B cell (primary cell): Measurements from ENCODE around the gene ARMC9. TPM values are rescaled to one million over a fixed set of nuclear protein-coding genes. Genes with fewer than 3 reads are reported as not detected.

ENCODE experiments used
- ATAC-seq: fragments of 200-7000 bp; cut with Tn5 transposase; one replicate; pipeline ENCODE4 v1.10.0; 2021; ENCODE audit warnings: low read depth, mild to moderate bottlenecking, moderate number of reproducible peaks, moderate library complexity
- CTCF ChIA-PET: fragments of 350-600 bp; sonication (Branson Sonifier 250); formaldehyde crosslinking; loops from one replicate; lab custom pipeline; 2021; ENCODE audit warnings: antibody characterized with exemption, inconsistent platforms; lab: Charles Lee
- POLR2A ChIA-PET: fragments of 350-600 bp; sonication (Branson Sonifier 250); formaldehyde crosslinking; loops from one replicate; lab custom pipeline; 2021; ENCODE audit warnings: antibody characterized with exemption; lab: Charles Lee
- DNase-seq: peaks from one replicate; pipeline ENCODE4 v3.0.0; 2013
- H2AFZ ChIP-seq: 2 replicates; pipeline ENCODE4 v1.6.1; 2012; ENCODE audit warnings: mild to moderate bottlenecking, low read depth, low read length; ENCODE audit not compliant: insufficient read depth, poor library complexity, severe bottlenecking
- H3K27ac ChIP-seq, 2 donors: 1 replicate in 1 of 2; 2 replicates in 1 of 2; pipeline ENCODE4 v1.5.1; 2012 to 2013; ENCODE audit warnings: low read length in 2 of 2, mild to moderate bottlenecking in 2 of 2, moderate library complexity in 1 of 2
- H3K27me3 ChIP-seq, 4 experiments: fragments of 200-600 bp in 1 of 4; sonication (generic) in 1 of 4; replicated peaks in 1 of 4; 1 replicate in 2 of 4; 2 replicates in 2 of 4; pipeline versions ENCODE4 v1.6.1 to v1.7.0; 2013 to 2016; ENCODE audit warnings: low read length in 3 of 4, mild to moderate bottlenecking in 2 of 4, mixed read lengths in 1 of 4, moderate library complexity in 1 of 4; ENCODE audit not compliant: insufficient read depth in 4 of 4, control insufficient read depth in 3 of 4; ENCODE audit errors: control extremely low read depth in 1 of 4
- H3K36me3 ChIP-seq, 2 experiments: replicated peaks in 1 of 2; 1 replicate in 1 of 2; 2 replicates in 1 of 2; pipeline versions ENCODE4 v1.6.1 to v1.7.1; 2013; ENCODE audit warnings: low read length in 1 of 2; ENCODE audit not compliant: insufficient read depth in 2 of 2, control insufficient read depth in 1 of 2; ENCODE audit errors: control extremely low read depth in 1 of 2, extremely low read depth in 1 of 2
- H3K4me1 ChIP-seq, 2 donors: fragments of 200-600 bp in 1 of 2; sonication (generic) in 1 of 2; 1 replicate in 1 of 2; 2 replicates in 1 of 2; pipeline versions ENCODE4 v1.5.1 to v1.6.1; 2013 to 2017; ENCODE audit warnings: low read length in 2 of 2; ENCODE audit not compliant: control insufficient read depth in 2 of 2, insufficient read depth in 2 of 2
- H3K4me2 ChIP-seq: replicated peaks from 2 replicates; pipeline ENCODE3; 2012; ENCODE audit warnings: mild to moderate bottlenecking, low read depth, low read length; ENCODE audit not compliant: poor library complexity, severe bottlenecking
- H3K4me3 ChIP-seq, 5 experiments: fragments of 200-600 bp in 1 of 5; sonication (generic) in 1 of 5; 1 replicate in 3 of 5; 2 replicates in 2 of 5; pipeline versions ENCODE4 v1.5.1 to v1.7.0; 2011 to 2016; ENCODE audit warnings: low read length in 4 of 5, mild to moderate bottlenecking in 4 of 5, low read depth in 2 of 5, control low read depth in 1 of 5, moderate library complexity in 1 of 5; ENCODE audit not compliant: insufficient read depth in 1 of 5; ENCODE audit errors: control extremely low read depth in 1 of 5, extremely low read depth in 1 of 5
- H3K79me2 ChIP-seq: fragments of 200-600 bp; sonication (generic); one replicate; pipeline ENCODE4 v1.6.0; 2016; ENCODE audit warnings: low read length; ENCODE audit not compliant: control insufficient read depth, insufficient read depth
- H3K9ac ChIP-seq: fragments of 200-600 bp; sonication (generic); 2 replicates; pipeline ENCODE4 v1.6.1; 2017; ENCODE audit warnings: mild to moderate bottlenecking, low read length, moderate library complexity
- H3K9me3 ChIP-seq, 3 donors: one replicate each; pipeline versions ENCODE4 v1.6.1 to v1.7.1; 2013; ENCODE audit warnings: low read length in 2 of 3; ENCODE audit not compliant: control insufficient read depth in 2 of 3, insufficient read depth in 1 of 3; ENCODE audit errors: control extremely low read depth in 1 of 3
- H4K20me1 ChIP-seq: 2 replicates; pipeline ENCODE4 v1.6.0; 2012; ENCODE audit warnings: mild to moderate bottlenecking, low read length; ENCODE audit not compliant: insufficient read depth, control insufficient read depth, poor library complexity, severe bottlenecking
- H3K27ac Mint-ChIP-seq: one replicate; pipeline ENCODE4 v1.8.0; 2021; ENCODE audit warnings: mixed read lengths
- H3K27me3 Mint-ChIP-seq: one replicate; pipeline ENCODE4 v1.8.0; 2021; ENCODE audit warnings: mixed read lengths
- H3K4me1 Mint-ChIP-seq: one replicate; pipeline ENCODE4 v1.8.0; 2021; ENCODE audit warnings: mixed read lengths
- H3K4me3 Mint-ChIP-seq: one replicate; pipeline ENCODE4 v1.8.0; 2021; ENCODE audit warnings: mixed read lengths
- H3K9me3 Mint-ChIP-seq: one replicate; pipeline ENCODE4 v1.8.0; 2022; ENCODE audit warnings: mixed read lengths; ENCODE audit not compliant: insufficient read depth
- EZH2 ChIP-seq: IDR thresholded peaks from 2 replicates; pipeline ENCODE4 v1.6.1; 2012; ENCODE audit warnings: borderline replicate concordance, low read depth, mild to moderate bottlenecking, moderate library complexity, low read length; ENCODE audit not compliant: insufficient read depth, poor library complexity, severe bottlenecking
- WGBS: methylation state at CpG from one replicate; pipeline ENCODE4 v1.1.5; 2013; ENCODE audit warnings: missing lambda C conversion rate; ENCODE audit not compliant: insufficient coverage; 5-methylcytosine and 5-hydroxymethylcytosine counted together
- intact Hi-C: fragments of 100-400 bp; cut with micrococcal nuclease; formaldehyde crosslinking; loops from one replicate; pipeline ENCODE4 v1.10.0; 2022
- polyA plus RNA-seq: library from polyadenylated mRNA; depleted of rRNA; stranded (reverse); fragments of >200 nt; gene quantifications from 2 replicates; pipeline ENCODE4 v1.2.3, GENCODE V29; 2012
- total RNA-seq, 2 donors: library from RNA; stranded (reverse); fragments of 120-200 nt in 1 of 2; gene quantifications; 1 replicate in 1 of 2; 2 replicates in 1 of 2; pipeline versions ENCODE4 v1.2.3 to v1.2.4, GENCODE V29; 2013 to 2022
- TF ChIP-seq, protein P1 (sequence below): fragments of 200-600 bp; IDR thresholded peaks from one replicate; pipeline ENCODE4 v1.8.0; 2022; ENCODE audit warnings: antibody characterized with exemption, mild to moderate bottlenecking

ARMC9 gene
- total and polyA plus RNA-seq, 2 donors (not counting 1 experiment from before 2014, with no cell fraction given) = 0.40 to 5.4 TPM

DNA sequence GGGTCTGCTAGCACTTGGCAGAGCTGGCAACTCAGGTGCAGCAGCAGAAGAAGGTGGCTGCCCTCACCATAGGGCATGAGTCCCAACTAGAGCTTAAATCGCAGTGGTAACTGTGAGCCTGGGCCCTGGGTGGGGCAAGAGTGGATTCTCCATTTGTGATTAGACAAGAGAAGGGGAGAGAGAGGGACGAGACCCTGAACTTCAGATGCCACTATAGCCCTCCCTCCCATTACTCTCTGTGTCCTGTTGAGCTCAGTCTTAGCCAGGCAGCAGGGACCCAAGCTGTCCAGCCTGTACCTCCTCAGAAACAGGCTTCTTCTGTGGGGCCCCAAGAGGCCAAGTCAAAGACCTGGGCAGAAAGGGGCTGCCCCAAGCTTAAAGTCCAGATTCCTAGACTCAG lies 127.4 kb downstream of the ARMC9 start:
- CTCF ChIA-PET = interaction anchor here (1.2 to 1.9 kb wide), 2 partner anchors 19 to 29 kb away, joined by 3 to 5 read pairs; no protein-coding TSS in a partner anchor
- DNase-seq = no peak

DNA sequence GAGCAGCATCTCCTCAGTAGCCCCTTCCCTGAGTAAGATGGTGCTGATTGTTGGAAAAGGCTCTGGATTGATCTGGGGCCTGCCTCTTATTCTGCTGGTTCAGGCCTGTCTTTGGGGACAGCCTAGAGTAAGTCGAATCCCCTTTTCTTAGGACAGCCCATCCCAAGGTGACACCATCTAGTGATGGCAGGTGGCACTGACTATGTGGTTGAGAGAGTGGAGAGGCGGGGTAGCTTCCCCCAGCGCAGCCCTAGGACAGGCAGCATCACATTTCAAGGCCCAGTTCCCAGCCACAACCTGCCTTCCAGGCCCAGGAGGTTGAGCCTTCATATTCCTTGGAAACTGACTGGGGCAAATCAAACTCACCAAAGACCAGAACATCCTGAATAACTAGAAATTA lies 128.0 kb downstream of the ARMC9 start:
- H3K4me1 Mint-ChIP-seq = peaks cover 19% of the 10 kb centered on the region
- intact Hi-C loops = no loop called here
- Histone ChIP-seq H3K4me2 (no peak overlapping the region), H2AFZ (no peak overlapping the region), H3K9me3 (no peaks in the 10 kb centered on the region), H3K4me1 (peaks cover 19 to 21% of the 10 kb centered on the region in 2 donors), H3K4me3 (no peak overlapping the region), H3K79me2 (no peaks in the 10 kb centered on the region), H3K27ac (no peak overlapping the region), H3K27me3 (no peaks in the 10 kb centered on the region), H3K9ac (no peak overlapping the region), H3K36me3 (no peaks in the 10 kb centered on the region), H4K20me1 (no peaks in the 10 kb centered on the region)
- CTCF ChIA-PET = interaction anchor here (1.1 kb wide), 1 partner anchor 98 kb away, joined by 3 read pairs; no protein-coding TSS in a partner anchor
- POLR2A ChIA-PET = no interaction called here
- TF ChIP-seq EZH2 = no peak
- TF ChIP-seq, protein P1, sequence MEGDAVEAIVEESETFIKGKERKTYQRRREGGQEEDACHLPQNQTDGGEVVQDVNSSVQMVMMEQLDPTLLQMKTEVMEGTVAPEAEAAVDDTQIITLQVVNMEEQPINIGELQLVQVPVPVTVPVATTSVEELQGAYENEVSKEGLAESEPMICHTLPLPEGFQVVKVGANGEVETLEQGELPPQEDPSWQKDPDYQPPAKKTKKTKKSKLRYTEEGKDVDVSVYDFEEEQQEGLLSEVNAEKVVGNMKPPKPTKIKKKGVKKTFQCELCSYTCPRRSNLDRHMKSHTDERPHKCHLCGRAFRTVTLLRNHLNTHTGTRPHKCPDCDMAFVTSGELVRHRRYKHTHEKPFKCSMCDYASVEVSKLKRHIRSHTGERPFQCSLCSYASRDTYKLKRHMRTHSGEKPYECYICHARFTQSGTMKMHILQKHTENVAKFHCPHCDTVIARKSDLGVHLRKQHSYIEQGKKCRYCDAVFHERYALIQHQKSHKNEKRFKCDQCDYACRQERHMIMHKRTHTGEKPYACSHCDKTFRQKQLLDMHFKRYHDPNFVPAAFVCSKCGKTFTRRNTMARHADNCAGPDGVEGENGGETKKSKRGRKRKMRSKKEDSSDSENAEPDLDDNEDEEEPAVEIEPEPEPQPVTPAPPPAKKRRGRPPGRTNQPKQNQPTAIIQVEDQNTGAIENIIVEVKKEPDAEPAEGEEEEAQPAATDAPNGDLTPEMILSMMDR = no peak
- ATAC-seq (no peak), DNase-seq (no peak)
- H3K4me3 Mint-ChIP-seq = no peak overlapping the region
- H3K9me3 Mint-ChIP-seq = no peaks in the 10 kb centered on the region
- H3K27ac Mint-ChIP-seq = no peak overlapping the region
- H3K27me3 Mint-ChIP-seq = no peaks in the 10 kb centered on the region
- WGBS = no CpG with 5 or more reads among the region's 3 CpGs

More for the DNA sequence above, 127.4 kb downstream of the ARMC9 start:
- Mint-ChIP-seq H3K4me3 (no peak overlapping the region), H3K27ac (no peak overlapping the region), H3K27me3 (no peaks in the 10 kb centered on the region), H3K9me3 (no peaks in the 10 kb centered on the region), H3K4me1 (peaks cover 23% of the 10 kb centered on the region)
- Histone ChIP-seq H3K4me1 (peaks cover 20 to 27% of the 10 kb centered on the region in 2 donors), H3K36me3 (no peaks in the 10 kb centered on the region), H3K4me3 (no peak overlapping the region), H2AFZ (no peak overlapping the region), H3K9ac (no peak overlapping the region), H3K27ac (no peak overlapping the region), H3K9me3 (no peaks in the 10 kb centered on the region), H3K4me2 (no peak overlapping the region), H3K79me2 (no peaks in the 10 kb centered on the region), H4K20me1 (no peaks in the 10 kb centered on the region), H3K27me3 (no peaks in the 10 kb centered on the region)
- POLR2A ChIA-PET = no interaction called here
- WGBS = 100% methylated on average over 1 of the region's 2 CpGs
- intact Hi-C loops = no loop called here
- no peak for ATAC-seq
- no peak for TF ChIP-seq EZH2
- TF ChIP-seq, protein P1 = no peak
